Trophoblast cell (in vitro differentiated cells and primary cell): Measurements from ENCODE around the gene TMPRSS11D.

ENCODE experiments used
- DNase-seq, 2 donors: peaks; one replicate each; pipeline ENCODE4 v3.0.0-alpha.2; 2016
- H2AFZ ChIP-seq: 2 replicates; pipeline ENCODE4 v1.6.1; 2013; ENCODE audit warnings: low read length, moderate library complexity, mild to moderate bottlenecking; ENCODE audit not compliant: insufficient read depth, poor library complexity
- H2AK5ac ChIP-seq: 2 replicates; pipeline ENCODE4 v1.6.1; 2013; ENCODE audit warnings: mild to moderate bottlenecking, low read length
- H2BK120ac ChIP-seq: 2 replicates; pipeline ENCODE4 v1.6.1; 2013; ENCODE audit warnings: low read length, mild to moderate bottlenecking, moderate library complexity; ENCODE audit not compliant: insufficient read depth, poor library complexity
- H2BK12ac ChIP-seq: 2 replicates; pipeline ENCODE4 v1.6.1; 2013; ENCODE audit warnings: mild to moderate bottlenecking, low read length, moderate library complexity
- H2BK5ac ChIP-seq: 2 replicates; pipeline ENCODE4 v1.6.1; 2013; ENCODE audit warnings: low read length, low read depth, moderate library complexity, mild to moderate bottlenecking; ENCODE audit not compliant: poor library complexity
- H3K14ac ChIP-seq: 2 replicates; pipeline ENCODE4 v1.6.1; 2013; ENCODE audit warnings: mild to moderate bottlenecking, low read length
- H3K18ac ChIP-seq: 2 replicates; pipeline ENCODE4 v1.6.1; 2013; ENCODE audit warnings: mild to moderate bottlenecking, low read length
- H3K23ac ChIP-seq: 2 replicates; pipeline ENCODE4 v1.6.1; 2013; ENCODE audit warnings: low read length
- H3K27ac ChIP-seq: 2 replicates; pipeline ENCODE4 v1.5.1; 2013; ENCODE audit warnings: low read depth, mild to moderate bottlenecking, inconsistent platforms, low read length, moderate library complexity
- H3K27me3 ChIP-seq: 2 replicates; pipeline ENCODE4 v1.6.1; 2013; ENCODE audit warnings: inconsistent platforms, mild to moderate bottlenecking, low read length, moderate library complexity; ENCODE audit not compliant: insufficient read depth
- H3K36me3 ChIP-seq, 2 experiments: 1 replicate in 1 of 2; 2 replicates in 1 of 2; pipeline ENCODE4 v1.6.1; 2013; ENCODE audit warnings: low read length in 2 of 2, mild to moderate bottlenecking in 2 of 2, moderate library complexity in 1 of 2; ENCODE audit not compliant: insufficient read depth in 2 of 2, control insufficient read depth in 1 of 2
- H3K4ac ChIP-seq: 2 replicates; pipeline ENCODE4 v1.6.1; 2013; ENCODE audit warnings: low read depth, mild to moderate bottlenecking, low read length, moderate library complexity
- H3K4me1 ChIP-seq, 2 experiments: 1 replicate in 1 of 2; 2 replicates in 1 of 2; pipeline ENCODE4 v1.6.1; 2013; ENCODE audit warnings: low read length in 2 of 2, mild to moderate bottlenecking in 2 of 2, moderate library complexity in 1 of 2; ENCODE audit not compliant: insufficient read depth in 2 of 2, control insufficient read depth in 1 of 2
- H3K4me2 ChIP-seq: 2 replicates; pipeline ENCODE4 v1.6.1; 2013; ENCODE audit warnings: inconsistent platforms, mild to moderate bottlenecking, low read length, moderate library complexity
- H3K4me3 ChIP-seq: 2 replicates; pipeline ENCODE4 v1.5.1; 2013; ENCODE audit warnings: mild to moderate bottlenecking, low read depth, low read length, inconsistent platforms
- H3K79me1 ChIP-seq: one replicate; pipeline ENCODE4 v1.6.1; 2013; ENCODE audit warnings: low read length
- H3K79me2 ChIP-seq: 2 replicates; pipeline ENCODE4 v1.6.1; 2013; ENCODE audit warnings: low read length, mild to moderate bottlenecking; ENCODE audit not compliant: control insufficient read depth, insufficient read depth, poor library complexity
- H3K9ac ChIP-seq: 2 replicates; pipeline ENCODE4 v1.6.1; 2013; ENCODE audit warnings: mild to moderate bottlenecking, low read length
- H3K9me3 ChIP-seq: 2 replicates; pipeline ENCODE4 v1.6.1; 2013; ENCODE audit warnings: low read depth, mild to moderate bottlenecking, control low read depth, inconsistent platforms, low read length; ENCODE audit not compliant: insufficient read depth
- H4K12ac ChIP-seq: 2 replicates; pipeline ENCODE4 v1.6.1; 2013; ENCODE audit warnings: low read depth, mild to moderate bottlenecking, low read length, moderate library complexity
- H4K8ac ChIP-seq: 2 replicates; pipeline ENCODE4 v1.6.1; 2013; ENCODE audit warnings: low read depth, mild to moderate bottlenecking, low read length, moderate library complexity
- H4K91ac ChIP-seq: one replicate; pipeline ENCODE4 v1.6.1; 2013; ENCODE audit warnings: low read depth, mild to moderate bottlenecking, low read length, moderate library complexity
- WGBS: extraction: QIAGEN DNeasy Blood & Tissue Kit; methylation state at CpG from one replicate; pipeline ENCODE4 v1.1.7; 2013; ENCODE audit warnings: missing lambda C conversion rate; ENCODE audit not compliant: insufficient read length, insufficient coverage; ENCODE audit errors: extremely low coverage; 5-methylcytosine and 5-hydroxymethylcytosine counted together

TMPRSS11D gene

GRCh38 chr4:67899096-67899495, 15.3 kb upstream of the TMPRSS11D start:
- no peak for DNase-seq
- Histone ChIP-seq H2BK12ac (no peak overlapping the region), H3K79me2 (no peaks in the 10 kb centered on the region), H3K27me3 (no peaks in the 10 kb centered on the region), H3K18ac (no peak overlapping the region), H3K23ac (no peak overlapping the region), H2BK120ac (no peak overlapping the region), H3K9me3 (no peaks in the 10 kb centered on the region), H3K27ac (no peak overlapping the region), H3K36me3 (no peaks in the 10 kb centered on the region), H4K12ac (no peak overlapping the region), H3K9ac (no peak overlapping the region), H4K91ac (no peak overlapping the region), H3K79me1 (no peaks in the 10 kb centered on the region), H2AK5ac (no peak overlapping the region), H3K14ac (no peak overlapping the region), H4K8ac (no peak overlapping the region), H3K4me1 (no peaks in the 10 kb centered on the region), H2AFZ (no peak overlapping the region), H2BK5ac (no peak overlapping the region), H3K4me3 (no peak overlapping the region), H3K4ac (no peak overlapping the region), H3K4me2 (no peak overlapping the region)

- no peak overlapping the region for H3K23ac ChIP-seq
- H3K79me2 ChIP-seq, result no peaks in the 10 kb centered on the region
- H3K4me2 ChIP-seq, result no peak overlapping the region
- H3K27ac ChIP-seq, result no peak overlapping the region
- no peaks in the 10 kb centered on the region for H3K79me1 ChIP-seq
- H2AK5ac ChIP-seq, result no peak overlapping the region
- no peak overlapping the region for H2BK12ac ChIP-seq
- no peak overlapping the region for H3K14ac ChIP-seq
- no peak overlapping the region for H4K12ac ChIP-seq
- no peak overlapping the region for H3K9ac ChIP-seq
- H3K4me1 ChIP-seq, result no peaks in the 10 kb centered on the region
- no peak overlapping the region for H2BK5ac ChIP-seq
- H4K91ac ChIP-seq, result no peak overlapping the region
- no peak overlapping the region for H2AFZ ChIP-seq
- no peaks in the 10 kb centered on the region for H3K27me3 ChIP-seq
- no peaks in the 10 kb centered on the region for H3K36me3 ChIP-seq
- H4K8ac ChIP-seq, result no peak overlapping the region
- H2BK120ac ChIP-seq, result no peak overlapping the region
- H3K9me3 ChIP-seq, result no peaks in the 10 kb centered on the region
- H3K18ac ChIP-seq, result no peak overlapping the region
- no peak overlapping the region for H3K4me3 ChIP-seq
- no peak overlapping the region for H3K4ac ChIP-seq
- peak; percentile 2 to 60 for DNase-seq
Measured at GRCh38 chr4:67897686-67898085, 13.9 kb upstream of the TMPRSS11D start.

DNA sequence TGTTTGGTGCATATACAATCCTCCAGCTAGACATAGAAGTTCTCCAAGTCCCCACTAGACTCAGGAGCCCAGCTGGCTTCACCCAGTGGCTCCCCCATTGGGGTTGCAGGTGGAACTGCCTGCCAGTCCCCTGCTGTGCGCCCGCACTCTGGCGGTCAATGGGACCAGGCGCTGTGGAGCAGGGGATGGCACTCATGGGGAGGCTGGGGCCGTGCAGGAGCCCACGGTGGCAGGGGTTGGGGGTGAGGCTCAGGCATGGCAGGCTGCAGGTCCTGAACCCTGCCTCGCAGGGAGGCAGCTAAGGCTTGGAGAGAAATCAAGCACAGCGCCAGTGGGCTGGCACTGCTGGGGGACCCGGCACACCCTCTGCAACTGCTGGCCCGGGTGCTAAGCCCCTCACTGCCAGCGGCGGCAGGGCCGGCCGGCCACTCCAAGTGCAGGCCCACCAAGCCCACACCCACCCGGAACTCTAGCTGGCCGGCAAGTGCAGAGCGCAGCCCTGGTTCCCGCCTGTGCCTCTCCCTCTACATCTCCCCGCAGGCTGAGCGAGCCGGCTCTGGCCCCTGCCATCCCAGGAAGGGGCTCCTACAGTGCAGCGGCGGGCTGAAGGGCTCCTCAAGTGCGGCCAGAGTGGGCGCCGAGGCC, 12.7 kb upstream of the TMPRSS11D start:
- H4K12ac ChIP-seq, result no peak overlapping the region
- no CpG with 5 or more reads among the region's 26 CpGs for WGBS
- no peaks in the 10 kb centered on the region for H3K4me1 ChIP-seq
- H3K27ac ChIP-seq, result no peak overlapping the region
- no peak overlapping the region for H3K9ac ChIP-seq
- no peak overlapping the region for H4K91ac ChIP-seq
- no peaks in the 10 kb centered on the region for H3K27me3 ChIP-seq
- no peak overlapping the region for H2BK120ac ChIP-seq
- no peaks in the 10 kb centered on the region for H3K79me2 ChIP-seq
- no peak overlapping the region for H3K4me2 ChIP-seq
- no peak overlapping the region for H3K14ac ChIP-seq
- DNase-seq, result no peak
- no peak overlapping the region for H2AFZ ChIP-seq
- no peak overlapping the region for H3K4ac ChIP-seq
- H3K4me3 ChIP-seq, result no peak overlapping the region
- H3K18ac ChIP-seq, result no peak overlapping the region
- no peak overlapping the region for H3K23ac ChIP-seq
- H4K8ac ChIP-seq, result no peak overlapping the region
- H2AK5ac ChIP-seq, result no peak overlapping the region
- no peaks in the 10 kb centered on the region for H3K79me1 ChIP-seq
- H3K36me3 ChIP-seq, result no peaks in the 10 kb centered on the region
- no peak overlapping the region for H2BK5ac ChIP-seq
- H3K9me3 ChIP-seq, result no peaks in the 10 kb centered on the region
- H2BK12ac ChIP-seq, result no peak overlapping the region

GRCh38 chr4:67894659-67895058, 10.9 kb upstream of the TMPRSS11D start:
- no peak overlapping the region for H2BK12ac ChIP-seq
- no peak overlapping the region for H4K8ac ChIP-seq
- H2AK5ac ChIP-seq, result no peak overlapping the region
- H2BK5ac ChIP-seq, result no peak overlapping the region
- no peak overlapping the region for H4K12ac ChIP-seq
- H3K18ac ChIP-seq, result no peak overlapping the region
- H3K9me3 ChIP-seq, result no peaks in the 10 kb centered on the region
- H3K23ac ChIP-seq, result no peak overlapping the region
- H3K4me3 ChIP-seq, result no peak overlapping the region
- H3K79me1 ChIP-seq, result no peaks in the 10 kb centered on the region
- H3K27ac ChIP-seq, result no peak overlapping the region
- H3K4me2 ChIP-seq, result no peak overlapping the region
- DNase-seq, result no peak
- H3K79me2 ChIP-seq, result no peaks in the 10 kb centered on the region
- no CpG with 5 or more reads among the region's 1 CpG for WGBS
- H3K27me3 ChIP-seq, result no peaks in the 10 kb centered on the region
- no peak overlapping the region for H3K9ac ChIP-seq
- no peaks in the 10 kb centered on the region for H3K36me3 ChIP-seq
- H2AFZ ChIP-seq, result no peak overlapping the region
- H4K91ac ChIP-seq, result no peak overlapping the region
- H3K4ac ChIP-seq, result no peak overlapping the region
- no peak overlapping the region for H2BK120ac ChIP-seq
- H3K4me1 ChIP-seq, result no peaks in the 10 kb centered on the region
- H3K14ac ChIP-seq, result no peak overlapping the region
